ENCODE measurements around the gene COQ6.
"Not testable (repeated sequence)": the region's sequence is repeated elsewhere in the genome, so short reads cannot be mapped to it uniquely, and the experiment has no call there.

The COQ6 gene

GRCh38 chr14:73949752-73950734 is at the start of gene COQ6, which contains the start of gene FAM161B:
Gene COQ6 (plus strand): TSS chr14:73950302. CDS start chr14:73950333, 31 bp downstream.
Gene FAM161B (minus strand): TSS chr14:73950094. CDS start chr14:73950026, 68 bp downstream.
- DNase-seq = peak; percentile 93

- DNase-seq = no peak
These were observed 47.1 kb upstream of the COQ6 start for GRCh38 chr14:73903028-73903427.

- no peak for DNase-seq
These were observed 40.4 kb upstream of the COQ6 start for GRCh38 chr14:73909681-73910080.

GRCh38 chr14:73913256-73913655 is 36.8 kb upstream of the COQ6 start:
- DNase-seq = no peak

- no peak for DNase-seq
These were observed 33.8 kb upstream of the COQ6 start for GRCh38 chr14:73916324-73916723.

GRCh38 chr14:73919457-73919856 is 30.6 kb upstream of the COQ6 start:
- DNase-seq = not testable (repeated sequence)

- no peak for DNase-seq
These were observed 25.8 kb upstream of the COQ6 start for GRCh38 chr14:73924337-73924736.

- DNase-seq = no peak
These were observed 14.4 kb upstream of the COQ6 start for GRCh38 chr14:73935666-73936065.

- DNase-seq = no peak
These were observed 13.6 kb upstream of the COQ6 start for GRCh38 chr14:73936548-73936947.

GRCh38 chr14:73937012-73937411 is 13.1 kb upstream of the COQ6 start:
- no peak for DNase-seq

GRCh38 chr14:73942180-73942579 is 7.9 kb upstream of the COQ6 start:
- DNase-seq = no peak

GRCh38 chr14:73943083-73943482 is 7.0 kb upstream of the COQ6 start:
- no peak for DNase-seq

GRCh38 chr14:73944432-73945158 is 5.5 kb upstream of the COQ6 start:
- no peak for DNase-seq

- no peak for DNase-seq
These were observed 4.9 kb upstream of the COQ6 start for GRCh38 chr14:73945159-73945670.

GRCh38 chr14:73953731-73954130 is 3.6 kb downstream of the COQ6 start:
- no peak for DNase-seq

- no peak for DNase-seq
These were observed 5.6 kb downstream of the COQ6 start for GRCh38 chr14:73955674-73956073.

GRCh38 chr14:73958591-73958990 is 8.5 kb downstream of the COQ6 start:
- DNase-seq = no peak

- DNase-seq = no peak
These were observed 11.1 kb downstream of the COQ6 start for GRCh38 chr14:73961192-73961591.

- DNase-seq = no peak
These were observed 15.1 kb downstream of the COQ6 start for GRCh38 chr14:73965216-73965615.

GRCh38 chr14:73968885-73969284 is 18.8 kb downstream of the COQ6 start:
- DNase-seq = no peak

- no peak for DNase-seq
These were observed 23.4 kb downstream of the COQ6 start for GRCh38 chr14:73973497-73973896.

- no peak for DNase-seq
These were observed 26.0 kb downstream of the COQ6 start for GRCh38 chr14:73976125-73976524.

GRCh38 chr14:73977896-73978295 is 27.8 kb downstream of the COQ6 start:
- no peak for DNase-seq

- no peak for DNase-seq
These were observed 38.0 kb downstream of the COQ6 start for GRCh38 chr14:73988065-73988464.
